HepG2 (cell line): Measurements from ENCODE around the gene RIPK1. TPM values are rescaled to one million over a fixed set of nuclear protein-coding genes. Genes with fewer than 3 reads are reported as not detected.

Experiments used
- DR1 ChIP-seq: sonication (generic); formaldehyde crosslinking; IDR thresholded peaks from 2 replicates; pipeline ENCODE4 v1.8.0; 2021; ENCODE audit warnings: mild to moderate bottlenecking, missing genetic modification reagents, inconsistent platforms
- KMT2A ChIP-seq: sonication (generic); formaldehyde crosslinking; IDR thresholded peaks from 2 replicates; pipeline ENCODE4 v1.4.0; 2020; ENCODE audit warnings: missing genetic modification reagents
- MTA3 ChIP-seq: sonication (generic); formaldehyde crosslinking; IDR thresholded peaks from 2 replicates; pipeline ENCODE4 v1.4.0; 2020; ENCODE audit warnings: missing genetic modification reagents
- MYC ChIP-seq: sonication (generic); formaldehyde crosslinking; IDR thresholded peaks from 2 replicates; pipeline ENCODE4 v1.9.0; 2021; ENCODE audit warnings: missing genetic modification reagents, borderline replicate concordance
- NFE2L1 ChIP-seq: sonication (generic); formaldehyde crosslinking; IDR thresholded peaks from 2 replicates; pipeline ENCODE4 v1.4.0; 2020; ENCODE audit warnings: missing genetic modification reagents, mild to moderate bottlenecking, borderline replicate concordance
- SALL1 ChIP-seq: sonication (generic); formaldehyde crosslinking; IDR thresholded peaks from 2 replicates; pipeline ENCODE4 v1.8.0; 2022; ENCODE audit warnings: mild to moderate bottlenecking, missing genetic modification reagents
- ZNF383 ChIP-seq: sonication (generic); formaldehyde crosslinking; IDR thresholded peaks from 2 replicates; pipeline ENCODE4 v1.4.0; 2020; ENCODE audit warnings: missing genetic modification reagents, mild to moderate bottlenecking, borderline replicate concordance
- ZNF44 ChIP-seq: sonication (generic); formaldehyde crosslinking; IDR thresholded peaks from 2 replicates; pipeline ENCODE4 v1.5.1; 2020; ENCODE audit warnings: mild to moderate bottlenecking, missing genetic modification reagents
- ZNF543 ChIP-seq: sonication (generic); formaldehyde crosslinking; IDR thresholded peaks from 2 replicates; pipeline ENCODE4 v1.4.0; 2020; ENCODE audit warnings: mild to moderate bottlenecking, missing genetic modification reagents
- ZNF790 ChIP-seq: sonication (generic); formaldehyde crosslinking; IDR thresholded peaks from 2 replicates; pipeline ENCODE4 v1.8.0; 2022; ENCODE audit warnings: missing genetic modification reagents, mild to moderate bottlenecking, borderline replicate concordance
- polyA plus RNA-seq, 8 experiments: library from polyadenylated mRNA; depleted of rRNA in 3 of 8; stranded (reverse) in 7 of 8; unstranded in 1 of 8; fragments of >200 nt; fragmentation: Illumina TruSeq in 4 of 8; extraction: Trizol in 4 of 8; gene quantifications; 2 replicates each; pipeline versions ENCODE4 v1.2.1 to v1.2.3, GENCODE V29; 2011 to 2016; ENCODE audit warnings: low read depth in 4 of 8, missing spikeins in 1 of 8, mixed read lengths in 1 of 8; ENCODE audit not compliant: insufficient read depth in 1 of 8
- total RNA-seq, 5 experiments: library from RNA; depleted of rRNA; stranded (reverse); fragments of >200 nt; fragmentation: Illumina TruSeq; extraction: Trizol; gene quantifications; 2 replicates each; pipeline ENCODE4 v1.2.3, GENCODE V29; 2016; ENCODE audit warnings: low read depth in 1 of 5
- TF ChIP-seq, protein P1 (sequence below), 2 experiments: sonication (generic) in 1 of 2; formaldehyde crosslinking in 1 of 2; IDR thresholded peaks; 2 replicates each; pipeline versions ENCODE4 v1.6.1 to v1.9.0; 2014 to 2022; ENCODE audit warnings: antibody characterized with exemption in 1 of 2, borderline replicate concordance in 1 of 2, inconsistent platforms in 1 of 2, low read depth in 1 of 2, missing genetic modification reagents in 1 of 2
- TF ChIP-seq, protein P2 (sequence below): sonication (generic); formaldehyde crosslinking; IDR thresholded peaks from 2 replicates; pipeline ENCODE4 v1.4.0; 2020; ENCODE audit warnings: missing genetic modification reagents
- TF ChIP-seq, protein P3 (sequence below): sonication (generic); formaldehyde crosslinking; IDR thresholded peaks from 2 replicates; pipeline ENCODE4 v1.4.0; 2020; ENCODE audit warnings: missing genetic modification reagents, borderline replicate concordance
- TF ChIP-seq, protein P4 (sequence below): sonication (generic); formaldehyde crosslinking; IDR thresholded peaks from 2 replicates; pipeline ENCODE4 v1.4.0; 2020; ENCODE audit warnings: mild to moderate bottlenecking, missing genetic modification reagents
- TF ChIP-seq, protein P5 (sequence below): sonication (generic); formaldehyde crosslinking; IDR thresholded peaks from 2 replicates; pipeline ENCODE4 v1.4.0; 2020; ENCODE audit warnings: mild to moderate bottlenecking, low read depth, missing genetic modification reagents

Gene RIPK1
- total and polyA plus RNA-seq, 2 of the 13 experiments (the other 11 are each of a cell fraction or from before 2014, with no cell fraction given), result 9.0 to 10.3 TPM

DNA sequence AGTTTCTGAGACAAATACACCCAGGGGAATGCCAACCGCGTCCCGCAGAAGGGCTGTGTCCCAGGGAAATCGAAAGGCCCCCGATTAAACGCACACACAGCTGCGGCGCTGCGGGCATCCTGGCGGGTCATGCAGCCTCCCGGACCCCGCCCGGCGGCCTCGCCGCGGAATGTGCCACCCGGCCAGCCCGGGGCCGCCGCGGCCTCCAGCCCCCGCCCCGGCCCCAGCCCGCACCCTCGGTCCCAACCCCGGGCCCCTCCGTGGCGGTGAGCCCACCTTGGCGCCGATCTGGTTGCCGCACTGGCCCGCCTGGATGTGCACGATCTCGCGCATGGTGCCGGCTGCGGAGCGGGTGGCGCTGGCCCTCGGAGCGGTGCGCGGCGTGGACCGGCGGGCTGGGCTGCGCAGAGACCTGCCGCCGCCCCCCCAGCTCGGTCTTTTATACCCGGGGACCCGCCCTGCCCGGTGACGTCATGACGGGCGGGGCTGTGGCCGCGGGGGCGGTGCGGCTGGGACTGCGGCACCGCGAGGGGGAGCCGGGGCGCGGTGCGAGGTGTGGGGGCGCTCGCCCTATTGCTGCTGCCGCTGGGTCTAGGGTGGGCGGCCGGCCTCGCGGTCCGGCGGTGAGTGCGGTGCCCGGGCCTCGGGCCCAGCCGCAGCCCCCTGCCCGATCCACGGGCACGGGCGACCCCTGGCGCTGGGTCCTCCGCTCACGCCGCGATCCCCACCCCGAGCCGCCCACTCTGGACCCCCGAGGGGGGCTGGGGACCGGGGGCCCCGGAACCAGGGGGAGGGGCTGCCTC, 89.0 kb downstream of the RIPK1 start, which contains the start of gene TUBB2A (continued):
- TF ChIP-seq MYC, result no peak; the same call in 1 of the 2 replicates
- TF ChIP-seq SALL1, result peak; percentile 92
- TF ChIP-seq DR1 (CRISPR knock-in tag), result peak; percentile 74; the same call in 1 of the 2 replicates
- TF ChIP-seq, protein P1, sequence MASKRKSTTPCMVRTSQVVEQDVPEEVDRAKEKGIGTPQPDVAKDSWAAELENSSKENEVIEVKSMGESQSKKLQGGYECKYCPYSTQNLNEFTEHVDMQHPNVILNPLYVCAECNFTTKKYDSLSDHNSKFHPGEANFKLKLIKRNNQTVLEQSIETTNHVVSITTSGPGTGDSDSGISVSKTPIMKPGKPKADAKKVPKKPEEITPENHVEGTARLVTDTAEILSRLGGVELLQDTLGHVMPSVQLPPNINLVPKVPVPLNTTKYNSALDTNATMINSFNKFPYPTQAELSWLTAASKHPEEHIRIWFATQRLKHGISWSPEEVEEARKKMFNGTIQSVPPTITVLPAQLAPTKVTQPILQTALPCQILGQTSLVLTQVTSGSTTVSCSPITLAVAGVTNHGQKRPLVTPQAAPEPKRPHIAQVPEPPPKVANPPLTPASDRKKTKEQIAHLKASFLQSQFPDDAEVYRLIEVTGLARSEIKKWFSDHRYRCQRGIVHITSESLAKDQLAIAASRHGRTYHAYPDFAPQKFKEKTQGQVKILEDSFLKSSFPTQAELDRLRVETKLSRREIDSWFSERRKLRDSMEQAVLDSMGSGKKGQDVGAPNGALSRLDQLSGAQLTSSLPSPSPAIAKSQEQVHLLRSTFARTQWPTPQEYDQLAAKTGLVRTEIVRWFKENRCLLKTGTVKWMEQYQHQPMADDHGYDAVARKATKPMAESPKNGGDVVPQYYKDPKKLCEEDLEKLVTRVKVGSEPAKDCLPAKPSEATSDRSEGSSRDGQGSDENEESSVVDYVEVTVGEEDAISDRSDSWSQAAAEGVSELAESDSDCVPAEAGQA (IDR thresholded peaks at IDR 0.05; ENCODE audit: low read depth), result no peak
- TF ChIP-seq, protein P1 (CRISPR knock-in tag; IDR thresholded peaks at IDR 0.05; ENCODE audit: borderline replicate concordance), result no peak
- TF ChIP-seq, protein P2, sequence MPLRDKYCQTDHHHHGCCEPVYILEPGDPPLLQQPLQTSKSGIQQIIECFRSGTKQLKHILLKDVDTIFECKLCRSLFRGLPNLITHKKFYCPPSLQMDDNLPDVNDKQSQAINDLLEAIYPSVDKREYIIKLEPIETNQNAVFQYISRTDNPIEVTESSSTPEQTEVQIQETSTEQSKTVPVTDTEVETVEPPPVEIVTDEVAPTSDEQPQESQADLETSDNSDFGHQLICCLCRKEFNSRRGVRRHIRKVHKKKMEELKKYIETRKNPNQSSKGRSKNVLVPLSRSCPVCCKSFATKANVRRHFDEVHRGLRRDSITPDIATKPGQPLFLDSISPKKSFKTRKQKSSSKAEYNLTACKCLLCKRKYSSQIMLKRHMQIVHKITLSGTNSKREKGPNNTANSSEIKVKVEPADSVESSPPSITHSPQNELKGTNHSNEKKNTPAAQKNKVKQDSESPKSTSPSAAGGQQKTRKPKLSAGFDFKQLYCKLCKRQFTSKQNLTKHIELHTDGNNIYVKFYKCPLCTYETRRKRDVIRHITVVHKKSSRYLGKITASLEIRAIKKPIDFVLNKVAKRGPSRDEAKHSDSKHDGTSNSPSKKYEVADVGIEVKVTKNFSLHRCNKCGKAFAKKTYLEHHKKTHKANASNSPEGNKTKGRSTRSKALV (CRISPR knock-in tag), result no peak
- no peak for TF ChIP-seq ZNF44 (CRISPR knock-in tag)
- 0 out of 2 replicates have a peak, but pooled peaks have one; percentile 36 for TF ChIP-seq ZNF543 (CRISPR knock-in tag)
- TF ChIP-seq ZNF790 (CRISPR knock-in tag), result no peak
- TF ChIP-seq ZNF383 (CRISPR knock-in tag), result no peak; the same call in 1 of the 2 replicates
- TF ChIP-seq, protein P3, sequence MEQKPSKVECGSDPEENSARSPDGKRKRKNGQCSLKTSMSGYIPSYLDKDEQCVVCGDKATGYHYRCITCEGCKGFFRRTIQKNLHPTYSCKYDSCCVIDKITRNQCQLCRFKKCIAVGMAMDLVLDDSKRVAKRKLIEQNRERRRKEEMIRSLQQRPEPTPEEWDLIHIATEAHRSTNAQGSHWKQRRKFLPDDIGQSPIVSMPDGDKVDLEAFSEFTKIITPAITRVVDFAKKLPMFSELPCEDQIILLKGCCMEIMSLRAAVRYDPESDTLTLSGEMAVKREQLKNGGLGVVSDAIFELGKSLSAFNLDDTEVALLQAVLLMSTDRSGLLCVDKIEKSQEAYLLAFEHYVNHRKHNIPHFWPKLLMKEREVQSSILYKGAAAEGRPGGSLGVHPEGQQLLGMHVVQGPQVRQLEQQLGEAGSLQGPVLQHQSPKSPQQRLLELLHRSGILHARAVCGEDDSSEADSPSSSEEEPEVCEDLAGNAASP, result peak; percentile 57; the same call in 1 of the 2 replicates
- TF ChIP-seq, protein P4, sequence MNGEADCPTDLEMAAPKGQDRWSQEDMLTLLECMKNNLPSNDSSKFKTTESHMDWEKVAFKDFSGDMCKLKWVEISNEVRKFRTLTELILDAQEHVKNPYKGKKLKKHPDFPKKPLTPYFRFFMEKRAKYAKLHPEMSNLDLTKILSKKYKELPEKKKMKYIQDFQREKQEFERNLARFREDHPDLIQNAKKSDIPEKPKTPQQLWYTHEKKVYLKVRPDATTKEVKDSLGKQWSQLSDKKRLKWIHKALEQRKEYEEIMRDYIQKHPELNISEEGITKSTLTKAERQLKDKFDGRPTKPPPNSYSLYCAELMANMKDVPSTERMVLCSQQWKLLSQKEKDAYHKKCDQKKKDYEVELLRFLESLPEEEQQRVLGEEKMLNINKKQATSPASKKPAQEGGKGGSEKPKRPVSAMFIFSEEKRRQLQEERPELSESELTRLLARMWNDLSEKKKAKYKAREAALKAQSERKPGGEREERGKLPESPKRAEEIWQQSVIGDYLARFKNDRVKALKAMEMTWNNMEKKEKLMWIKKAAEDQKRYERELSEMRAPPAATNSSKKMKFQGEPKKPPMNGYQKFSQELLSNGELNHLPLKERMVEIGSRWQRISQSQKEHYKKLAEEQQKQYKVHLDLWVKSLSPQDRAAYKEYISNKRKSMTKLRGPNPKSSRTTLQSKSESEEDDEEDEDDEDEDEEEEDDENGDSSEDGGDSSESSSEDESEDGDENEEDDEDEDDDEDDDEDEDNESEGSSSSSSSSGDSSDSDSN (CRISPR knock-in tag), result peak; percentile 62; the same call in 1 of the 2 replicates
- 0 out of 2 replicates have a peak, but pooled peaks have one; percentile 44 for TF ChIP-seq KMT2A (CRISPR knock-in tag)
- TF ChIP-seq, protein P5, sequence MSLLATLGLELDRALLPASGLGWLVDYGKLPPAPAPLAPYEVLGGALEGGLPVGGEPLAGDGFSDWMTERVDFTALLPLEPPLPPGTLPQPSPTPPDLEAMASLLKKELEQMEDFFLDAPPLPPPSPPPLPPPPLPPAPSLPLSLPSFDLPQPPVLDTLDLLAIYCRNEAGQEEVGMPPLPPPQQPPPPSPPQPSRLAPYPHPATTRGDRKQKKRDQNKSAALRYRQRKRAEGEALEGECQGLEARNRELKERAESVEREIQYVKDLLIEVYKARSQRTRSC (CRISPR knock-in tag), result 0 out of 2 replicates have a peak, but pooled peaks have one; percentile 62
- TF ChIP-seq NFE2L1 (CRISPR knock-in tag), result no peak
- TF ChIP-seq MTA3 (CRISPR knock-in tag), result no peak
